Sigmoid colon (tissue), 7 donors: ENCODE data around the gene FCGBP. TPM values are rescaled to one million over a fixed set of nuclear protein-coding genes. Genes with fewer than 3 reads are reported as not detected.

Experiments
- DNase-seq: peaks from one replicate; pipeline ENCODE4 v3.0.0-alpha.2; 2019
- H3K27ac ChIP-seq, 4 donors: fragments of 200-600 bp; sonication (generic); one replicate each; pipeline ENCODE4 v1.5.1; 2016 to 2019; ENCODE audit warnings: mild to moderate bottlenecking in 1 of 4
- H3K27me3 ChIP-seq, 3 donors: fragments of 200-600 bp; sonication (generic); one replicate each; pipeline ENCODE4 v1.5.1; 2019; ENCODE audit warnings: mild to moderate bottlenecking in 1 of 3
- H3K36me3 ChIP-seq, 4 donors: fragments of 200-600 bp; sonication (generic); one replicate each; pipeline ENCODE4 v1.5.1; 2016 to 2019
- H3K4me1 ChIP-seq, 4 donors: fragments of 200-600 bp; sonication (generic); one replicate each; pipeline ENCODE4 v1.5.1; 2017 to 2019
- H3K4me3 ChIP-seq, 4 donors: fragments of 200-600 bp; sonication (generic); one replicate each; pipeline ENCODE4 v1.5.1; 2017 to 2019; ENCODE audit warnings: mild to moderate bottlenecking in 2 of 4, moderate library complexity in 1 of 4
- H3K9me3 ChIP-seq, 4 donors: fragments of 200-600 bp in 3 of 4; sonication (generic) in 3 of 4; one replicate each; pipeline versions ENCODE4 v1.5.1 to v1.6.1; 2013 to 2019
- EP300 ChIP-seq, 4 donors: sonication (generic); formaldehyde crosslinking; IDR thresholded peaks; one replicate each; pipeline ENCODE4 v1.6.1; 2017; ENCODE audit warnings: antibody characterized with exemption in 4 of 4
- POLR2A ChIP-seq, 2 donors: fragments of 450-650 bp; IDR thresholded peaks; one replicate each; pipeline ENCODE4 v1.6.1; 2016; ENCODE audit warnings: antibody characterized with exemption in 2 of 2, mild to moderate bottlenecking in 2 of 2, moderate library complexity in 2 of 2
- POLR2AphosphoS5 ChIP-seq, 4 donors: sonication (generic); formaldehyde crosslinking; IDR thresholded peaks; one replicate each; pipeline ENCODE4 v1.6.1; 2017; ENCODE audit warnings: antibody characterized with exemption in 4 of 4
- WGBS, 2 donors: extraction: QIAGEN DNeasy Blood & Tissue Kit; methylation state at CpG; one replicate each; pipeline ENCODE4 v1.1.7; 2013; 5-methylcytosine and 5-hydroxymethylcytosine counted together
- intact Hi-C: fragments of 100-400 bp; cut with DNase I; formaldehyde crosslinking; loops from one replicate; pipeline ENCODE4 v1.15.1; 2023
- polyA plus RNA-seq, 3 donors: library from polyadenylated mRNA; stranded (reverse); fragments of 200-250 nt; gene quantifications; one replicate each; pipeline ENCODE4 v1.2.3, GENCODE V29; 2013
- total RNA-seq, 4 donors: library from RNA; depleted of rRNA; stranded (reverse); fragments of >200 nt; gene quantifications; one replicate each; pipeline ENCODE4 v1.1.0, GENCODE V29; 2016
- TF ChIP-seq, protein P1 (sequence below), 4 experiments: fragments of 450-650 bp in 3 of 4; fragments of 200-600 bp in 1 of 4; IDR thresholded peaks; one replicate each; pipeline ENCODE4 v1.5.1; 2016 to 2019; ENCODE audit warnings: antibody characterized with exemption in 4 of 4, mild to moderate bottlenecking in 3 of 4, moderate library complexity in 2 of 4
- donor health status: healthy with polysubstance abuse.
- donor health status: Bipolar disorder and iron deficiency.
- donor health status: healthy.

Gene FCGBP
- total and polyA plus RNA-seq, 7 donors: 7.5 to 713 (median 83.5) TPM

- H3K9me3 ChIP-seq: peaks cover 0 to 2% (median 0%) of the 10 kb centered on the region in 4 donors
- no peak overlapping the region for H3K27ac ChIP-seq
- DNase-seq: no peak
- no peak overlapping the region for H3K4me3 ChIP-seq
- H3K27me3 ChIP-seq: peaks cover 0 to 5% (median 0%) of the 10 kb centered on the region in 3 donors
- H3K4me1 ChIP-seq: no peaks in the 10 kb centered on the region
- WGBS, 2 donors: 97% methylated on average over 37 of the region's 37 CpGs
- intact Hi-C loops: no loop called here
- no peaks in the 10 kb centered on the region for H3K36me3 ChIP-seq
- TF ChIP-seq POLR2A (IDR thresholded peaks at IDR 0.05): no peak
- TF ChIP-seq POLR2AphosphoS5 (IDR thresholded peaks at IDR 0.05): no peak
- TF ChIP-seq, protein P1, sequence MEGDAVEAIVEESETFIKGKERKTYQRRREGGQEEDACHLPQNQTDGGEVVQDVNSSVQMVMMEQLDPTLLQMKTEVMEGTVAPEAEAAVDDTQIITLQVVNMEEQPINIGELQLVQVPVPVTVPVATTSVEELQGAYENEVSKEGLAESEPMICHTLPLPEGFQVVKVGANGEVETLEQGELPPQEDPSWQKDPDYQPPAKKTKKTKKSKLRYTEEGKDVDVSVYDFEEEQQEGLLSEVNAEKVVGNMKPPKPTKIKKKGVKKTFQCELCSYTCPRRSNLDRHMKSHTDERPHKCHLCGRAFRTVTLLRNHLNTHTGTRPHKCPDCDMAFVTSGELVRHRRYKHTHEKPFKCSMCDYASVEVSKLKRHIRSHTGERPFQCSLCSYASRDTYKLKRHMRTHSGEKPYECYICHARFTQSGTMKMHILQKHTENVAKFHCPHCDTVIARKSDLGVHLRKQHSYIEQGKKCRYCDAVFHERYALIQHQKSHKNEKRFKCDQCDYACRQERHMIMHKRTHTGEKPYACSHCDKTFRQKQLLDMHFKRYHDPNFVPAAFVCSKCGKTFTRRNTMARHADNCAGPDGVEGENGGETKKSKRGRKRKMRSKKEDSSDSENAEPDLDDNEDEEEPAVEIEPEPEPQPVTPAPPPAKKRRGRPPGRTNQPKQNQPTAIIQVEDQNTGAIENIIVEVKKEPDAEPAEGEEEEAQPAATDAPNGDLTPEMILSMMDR (IDR thresholded peaks at IDR 0.05): no peak
- TF ChIP-seq EP300 (IDR thresholded peaks at IDR 0.05): no peak
Observed at GRCh38 chr19:39924389-39924788, 10.0 kb downstream of the FCGBP start.

GRCh38 chr19:39923862-39924261 lies 10.6 kb downstream of the FCGBP start:
- H3K4me3 ChIP-seq: no peak overlapping the region
- H3K4me1 ChIP-seq: no peaks in the 10 kb centered on the region
- H3K27me3 ChIP-seq: peaks cover 0 to 5% (median 0%) of the 10 kb centered on the region in 3 donors
- TF ChIP-seq EP300 (IDR thresholded peaks at IDR 0.05) (no peak), POLR2AphosphoS5 (IDR thresholded peaks at IDR 0.05) (no peak), POLR2A (IDR thresholded peaks at IDR 0.05) (no peak)
- TF ChIP-seq, protein P1 (IDR thresholded peaks at IDR 0.05): no peak
- no peak overlapping the region for H3K27ac ChIP-seq
- no peaks in the 10 kb centered on the region for H3K36me3 ChIP-seq
- no peak for DNase-seq
- 84 to 85% methylated on average over 4 of the region's 4 CpGs for WGBS, 2 donors
- no peaks in the 10 kb centered on the region for H3K9me3 ChIP-seq
- intact Hi-C loops: no loop called here

DNA sequence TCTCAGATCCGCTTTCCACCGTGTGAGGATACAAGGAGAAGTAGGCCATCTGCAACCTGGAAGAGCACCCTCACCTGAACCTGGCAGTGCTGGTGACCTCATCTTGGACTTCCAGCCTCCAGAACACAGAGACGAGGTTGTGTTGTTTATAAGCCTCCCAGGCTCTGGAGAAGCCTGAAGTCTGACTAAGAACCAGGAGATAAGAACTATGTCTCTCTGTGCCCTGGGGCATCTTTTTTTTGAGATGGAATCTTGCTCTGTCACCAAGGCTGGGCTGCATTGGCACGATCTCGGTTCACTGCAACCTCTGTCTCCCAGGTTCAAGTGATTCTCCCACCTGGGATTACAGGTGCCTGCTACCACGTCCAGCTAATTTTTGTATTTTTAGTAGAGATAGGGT lies 14.5 kb downstream of the FCGBP start:
- Histone ChIP-seq H3K4me3 (no peak overlapping the region), H3K27me3 (peaks cover 0 to 20% (median 10%) of the 10 kb centered on the region in 3 donors), H3K27ac (no peak overlapping the region), H3K36me3 (no peaks in the 10 kb centered on the region), H3K4me1 (no peaks in the 10 kb centered on the region), H3K9me3 (no peaks in the 10 kb centered on the region)
- no peak for TF ChIP-seq POLR2A (IDR thresholded peaks at IDR 0.05)
- TF ChIP-seq, protein P1 (IDR thresholded peaks at IDR 0.05): no peak
- TF ChIP-seq EP300 (IDR thresholded peaks at IDR 0.05): no peak
- TF ChIP-seq POLR2AphosphoS5 (IDR thresholded peaks at IDR 0.05): no peak
- intact Hi-C loops: no loop called here
- no peak for DNase-seq
- WGBS, 2 donors: 90 to 93% methylated on average over 6 of the region's 6 CpGs

- DNase-seq: no peak
Observed at GRCh38 chr19:39918183-39918651, 16.2 kb downstream of the FCGBP start.

More at GRCh38 chr19:39918183-39918651, 16.2 kb downstream of the FCGBP start:
- Histone ChIP-seq H3K27ac (no peak overlapping the region), H3K27me3 (peaks cover 0 to 23% (median 11%) of the 10 kb centered on the region in 3 donors), H3K9me3 (no peaks in the 10 kb centered on the region), H3K4me3 (no peak overlapping the region), H3K36me3 (no peaks in the 10 kb centered on the region), H3K4me1 (no peaks in the 10 kb centered on the region)
- TF ChIP-seq EP300 (IDR thresholded peaks at IDR 0.05) (no peak), POLR2A (IDR thresholded peaks at IDR 0.05) (no peak), POLR2AphosphoS5 (IDR thresholded peaks at IDR 0.05) (no peak)
- TF ChIP-seq, protein P1 (IDR thresholded peaks at IDR 0.05): no peak
- WGBS, 2 donors: 89 to 93% methylated on average over 20 of the region's 20 CpGs
- intact Hi-C loops: no loop called here
